Measurements from ENCODE around the gene TMEM184B. TPM values are rescaled to one million over a fixed set of nuclear protein-coding genes. Genes with fewer than 3 reads are reported as not detected.
A peak's percentile ranks its signal among the peaks of the same experiment; 100 is the strongest.

TMEM184B gene
- total RNA-seq, 1 experiment from 2014 or later: 192 TPM

GRCh38 chr22:38208551-38208968, 64.2 kb downstream of the TMEM184B start:
- ChIA-PET CTCF (no interaction called here), POLR2A (ENCODE audit: unreplicated experiment) (no interaction called here)
- Histone ChIP-seq H2AFZ (no peak overlapping the region), H3K4me3 (no peak overlapping the region), H3K27me3 (ENCODE audit: insufficient read depth, low read depth) (no peaks in the 10 kb centered on the region), H3K79me2 (ENCODE audit: low read depth) (peaks cover 92% of the 10 kb centered on the region), H4K20me1 (ENCODE audit: insufficient read depth) (peaks cover 96% of the 10 kb centered on the region), H3K9me2 (ENCODE audit: insufficient read depth) (no peaks in the 10 kb centered on the region), H3K4me1 (replicated peaks; ENCODE audit: insufficient read depth) (peaks cover 28% of the 10 kb centered on the region), H3F3A (ENCODE audit: insufficient read depth, low read depth) (peaks cover 36% of the 10 kb centered on the region), H3K9me3 (ENCODE audit: insufficient read depth, low read depth) (no peaks in the 10 kb centered on the region), H3K36me3 (ENCODE audit: low read depth) (0 out of 2 replicates have a peak, but pooled peaks cover 12% of the 10 kb centered on the region), H3K4me2 (no peak overlapping the region), H3K27ac (no peak overlapping the region)
- intact Hi-C loops (cut with micrococcal nuclease; ENCODE audit: unreplicated experiment): loop anchor here (10.0 kb wide), 1 partner anchor 154 kb away; the partner anchor contains the start of gene PICK1
- no peak for TF ChIP-seq EZH2 (IDR thresholded peaks at IDR 0.05; ENCODE audit: low read depth)
- no peak for TF ChIP-seq CTCF (conservative IDR thresholded peaks at IDR 0.05)
- BruUV-seq (replicated peaks): no TSS peak
- no peak for DNase-seq

GRCh38 chr22:38207898-38208432, 64.8 kb downstream of the TMEM184B start:
- intact Hi-C loops (cut with micrococcal nuclease; ENCODE audit: unreplicated experiment): loop anchor here (10.0 kb wide), 1 partner anchor 153 kb away; the partner anchor contains the start of gene PICK1
- Histone ChIP-seq H3K4me1 (replicated peaks; ENCODE audit: insufficient read depth) (peaks cover 24% of the 10 kb centered on the region), H2AFZ (no peak overlapping the region), H3K36me3 (ENCODE audit: low read depth) (0 out of 2 replicates have a peak, but pooled peaks cover 12% of the 10 kb centered on the region), H3K9me3 (ENCODE audit: insufficient read depth, low read depth) (no peaks in the 10 kb centered on the region), H3K4me3 (no peak overlapping the region), H4K20me1 (ENCODE audit: insufficient read depth) (peaks cover 96% of the 10 kb centered on the region), H3K9me2 (ENCODE audit: insufficient read depth) (no peaks in the 10 kb centered on the region), H3K4me2 (no peak overlapping the region), H3K79me2 (ENCODE audit: low read depth) (peaks cover 93% of the 10 kb centered on the region), H3F3A (ENCODE audit: insufficient read depth, low read depth) (peaks cover 30% of the 10 kb centered on the region), H3K27me3 (ENCODE audit: insufficient read depth, low read depth) (no peaks in the 10 kb centered on the region), H3K27ac (no peak overlapping the region)
- TF ChIP-seq EZH2 (IDR thresholded peaks at IDR 0.05; ENCODE audit: low read depth) (no peak), CTCF (conservative IDR thresholded peaks at IDR 0.05) (no peak)
- DNase-seq: no peak
- ChIA-PET CTCF (interaction anchor here (0.7 kb wide), 1 partner anchor 204 kb away, joined by 5 read pairs; no protein-coding TSS in a partner anchor), POLR2A (ENCODE audit: unreplicated experiment) (interaction anchor here (0.7 kb wide), 1 partner anchor 29 kb away, joined by 15 read pairs; no protein-coding TSS in a partner anchor)
- no TSS peak for BruUV-seq (replicated peaks)

- POLR2A ChIA-PET (ENCODE audit: unreplicated experiment): interaction anchor here (0.7 kb wide), 1 partner anchor 13 kb away, joined by 5 read pairs; no protein-coding TSS in a partner anchor
- H2AFZ ChIP-seq: no peak overlapping the region
Measured at GRCh38 chr22:38205261-38206128, 67.3 kb downstream of the TMEM184B start.

More at GRCh38 chr22:38205261-38206128, 67.3 kb downstream of the TMEM184B start:
- CTCF ChIA-PET: no interaction called here
- H3K9me2 ChIP-seq (ENCODE audit: insufficient read depth): no peaks in the 10 kb centered on the region
- H3K36me3 ChIP-seq (ENCODE audit: low read depth): 0 out of 2 replicates have a peak, but pooled peaks cover 12% of the 10 kb centered on the region
- no peak for TF ChIP-seq CTCF (conservative IDR thresholded peaks at IDR 0.05)
- no peak for TF ChIP-seq EZH2 (IDR thresholded peaks at IDR 0.05; ENCODE audit: low read depth)
- peaks cover 79% of the 10 kb centered on the region for H3K79me2 ChIP-seq (ENCODE audit: low read depth)
- peaks cover 73% of the 10 kb centered on the region for H4K20me1 ChIP-seq (ENCODE audit: insufficient read depth)
- BruUV-seq (replicated peaks): no TSS peak
- H3K27ac ChIP-seq: no peak overlapping the region
- peaks cover 14% of the 10 kb centered on the region for H3K4me1 ChIP-seq (replicated peaks; ENCODE audit: insufficient read depth)
- no peaks in the 10 kb centered on the region for H3K27me3 ChIP-seq (ENCODE audit: insufficient read depth, low read depth)
- intact Hi-C loops (cut with micrococcal nuclease; ENCODE audit: unreplicated experiment): loop anchor here (10.0 kb wide), 1 partner anchor 151 kb away; the partner anchor contains the start of gene PICK1
- no peak for DNase-seq
- H3K4me3 ChIP-seq: no peak overlapping the region
- peak overlapping the region; percentile 89; the same call in 1 of the 2 replicates for H3K4me2 ChIP-seq
- H3F3A ChIP-seq (ENCODE audit: insufficient read depth, low read depth): peaks cover 22% of the 10 kb centered on the region; the same call in 1 of the 2 replicates
- H3K9me3 ChIP-seq (ENCODE audit: insufficient read depth, low read depth): no peaks in the 10 kb centered on the region

All from PC-9 (cell line).